HL-60 (cell line): ENCODE data around the gene CAMSAP1.

Experiments used
- DNase-seq, 2 experiments: peaks; one replicate each; pipeline ENCODE4 v3.0.0-alpha.2; 2010 to 2020; ENCODE audit warnings: low read depth in 1 of 2, low spot score in 1 of 2
- H3K27ac ChIP-seq: fragments of 250-450 bp; sonication (Bioruptor Pico); replicated peaks from 2 replicates; pipeline ENCODE4 v1.5.1; 2020; ENCODE audit warnings: mild to moderate bottlenecking, moderate library complexity
- H3K27me3 ChIP-seq: fragments of 250-450 bp; sonication (Bioruptor Pico); 2 replicates; pipeline ENCODE4 v1.5.1; 2021; ENCODE audit warnings: mild to moderate bottlenecking, moderate library complexity; ENCODE audit not compliant: insufficient read depth, poor library complexity, severe bottlenecking
- H3K4me3 ChIP-seq: replicated peaks from 2 replicates; pipeline ENCODE4 v1.5.1; 2011; ENCODE audit warnings: mild to moderate bottlenecking, control low read depth, low read length; ENCODE audit not compliant: insufficient read depth
- GABPA ChIP-seq: IDR thresholded peaks from 2 replicates; pipeline ENCODE4 v1.6.1; 2012; ENCODE audit warnings: low read depth
- POLR2AphosphoS5 ChIP-seq: IDR thresholded peaks from 2 replicates; pipeline ENCODE4 v1.6.1; 2012; ENCODE audit warnings: low read depth
- SPI1 ChIP-seq: IDR thresholded peaks from 2 replicates; pipeline ENCODE4 v1.6.1; 2012; ENCODE audit warnings: low read depth, mild to moderate bottlenecking, borderline replicate concordance
- TF ChIP-seq, protein P1 (sequence below): IDR thresholded peaks from one replicate; pipeline ENCODE4 v1.5.1; 2011; ENCODE audit warnings: low read length, control low read depth, inconsistent platforms; ENCODE audit not compliant: insufficient read depth
- TF ChIP-seq, protein P2 (sequence below): IDR thresholded peaks from 2 replicates; pipeline ENCODE4 v1.6.1; 2012; ENCODE audit warnings: low read depth; ENCODE audit not compliant: insufficient replicate concordance

The CAMSAP1 gene

DNA sequence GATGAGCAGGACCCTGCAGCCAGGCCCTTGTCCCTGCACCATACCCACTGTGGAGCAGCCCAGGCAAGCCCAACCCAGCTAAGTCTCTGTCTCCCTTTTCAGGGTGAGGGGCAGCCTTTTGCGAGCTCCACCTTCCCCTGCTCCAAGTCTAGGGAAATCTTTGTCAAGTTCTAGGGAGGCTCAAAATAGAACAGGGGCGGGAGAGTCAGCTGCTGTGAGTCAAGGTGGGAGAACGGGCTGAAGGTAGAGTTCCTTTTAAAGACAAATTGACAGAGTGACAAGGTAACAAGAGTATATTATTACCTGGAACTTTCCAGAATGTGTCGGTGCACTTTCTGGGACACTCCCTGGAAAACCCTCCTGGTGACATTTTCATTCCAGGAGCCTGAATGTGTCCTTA, 140.6 kb downstream of the CAMSAP1 start:
- no peak for DNase-seq
- no peak for TF ChIP-seq SPI1
- TF ChIP-seq, protein P1, sequence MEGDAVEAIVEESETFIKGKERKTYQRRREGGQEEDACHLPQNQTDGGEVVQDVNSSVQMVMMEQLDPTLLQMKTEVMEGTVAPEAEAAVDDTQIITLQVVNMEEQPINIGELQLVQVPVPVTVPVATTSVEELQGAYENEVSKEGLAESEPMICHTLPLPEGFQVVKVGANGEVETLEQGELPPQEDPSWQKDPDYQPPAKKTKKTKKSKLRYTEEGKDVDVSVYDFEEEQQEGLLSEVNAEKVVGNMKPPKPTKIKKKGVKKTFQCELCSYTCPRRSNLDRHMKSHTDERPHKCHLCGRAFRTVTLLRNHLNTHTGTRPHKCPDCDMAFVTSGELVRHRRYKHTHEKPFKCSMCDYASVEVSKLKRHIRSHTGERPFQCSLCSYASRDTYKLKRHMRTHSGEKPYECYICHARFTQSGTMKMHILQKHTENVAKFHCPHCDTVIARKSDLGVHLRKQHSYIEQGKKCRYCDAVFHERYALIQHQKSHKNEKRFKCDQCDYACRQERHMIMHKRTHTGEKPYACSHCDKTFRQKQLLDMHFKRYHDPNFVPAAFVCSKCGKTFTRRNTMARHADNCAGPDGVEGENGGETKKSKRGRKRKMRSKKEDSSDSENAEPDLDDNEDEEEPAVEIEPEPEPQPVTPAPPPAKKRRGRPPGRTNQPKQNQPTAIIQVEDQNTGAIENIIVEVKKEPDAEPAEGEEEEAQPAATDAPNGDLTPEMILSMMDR = no peak
- Histone ChIP-seq H3K4me3 (no peak overlapping the region), H3K27ac (no peak overlapping the region), H3K27me3 (no peaks in the 10 kb centered on the region)

DNA sequence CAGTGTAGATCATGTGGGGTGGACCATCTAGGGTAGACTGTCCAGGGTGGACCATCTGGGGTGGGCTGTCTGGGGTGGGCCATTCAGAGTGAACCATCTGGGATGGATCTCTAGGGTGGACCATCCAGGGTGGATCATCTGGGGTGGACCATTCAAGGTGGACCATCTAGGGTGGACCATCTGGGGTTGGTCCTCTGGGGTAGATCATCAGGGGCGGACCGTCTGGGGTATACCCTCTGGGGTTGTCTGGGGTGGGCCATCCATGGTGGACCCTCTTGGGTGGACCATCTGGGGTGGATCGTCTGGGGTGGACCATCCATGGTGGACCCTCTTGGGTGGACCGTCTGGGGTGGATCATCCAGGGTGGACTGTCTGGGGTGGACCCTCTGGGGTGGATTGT, 141.1 kb downstream of the CAMSAP1 start:
- no peak for TF ChIP-seq GABPA
- no peak for TF ChIP-seq SPI1
- TF ChIP-seq, protein P2, sequence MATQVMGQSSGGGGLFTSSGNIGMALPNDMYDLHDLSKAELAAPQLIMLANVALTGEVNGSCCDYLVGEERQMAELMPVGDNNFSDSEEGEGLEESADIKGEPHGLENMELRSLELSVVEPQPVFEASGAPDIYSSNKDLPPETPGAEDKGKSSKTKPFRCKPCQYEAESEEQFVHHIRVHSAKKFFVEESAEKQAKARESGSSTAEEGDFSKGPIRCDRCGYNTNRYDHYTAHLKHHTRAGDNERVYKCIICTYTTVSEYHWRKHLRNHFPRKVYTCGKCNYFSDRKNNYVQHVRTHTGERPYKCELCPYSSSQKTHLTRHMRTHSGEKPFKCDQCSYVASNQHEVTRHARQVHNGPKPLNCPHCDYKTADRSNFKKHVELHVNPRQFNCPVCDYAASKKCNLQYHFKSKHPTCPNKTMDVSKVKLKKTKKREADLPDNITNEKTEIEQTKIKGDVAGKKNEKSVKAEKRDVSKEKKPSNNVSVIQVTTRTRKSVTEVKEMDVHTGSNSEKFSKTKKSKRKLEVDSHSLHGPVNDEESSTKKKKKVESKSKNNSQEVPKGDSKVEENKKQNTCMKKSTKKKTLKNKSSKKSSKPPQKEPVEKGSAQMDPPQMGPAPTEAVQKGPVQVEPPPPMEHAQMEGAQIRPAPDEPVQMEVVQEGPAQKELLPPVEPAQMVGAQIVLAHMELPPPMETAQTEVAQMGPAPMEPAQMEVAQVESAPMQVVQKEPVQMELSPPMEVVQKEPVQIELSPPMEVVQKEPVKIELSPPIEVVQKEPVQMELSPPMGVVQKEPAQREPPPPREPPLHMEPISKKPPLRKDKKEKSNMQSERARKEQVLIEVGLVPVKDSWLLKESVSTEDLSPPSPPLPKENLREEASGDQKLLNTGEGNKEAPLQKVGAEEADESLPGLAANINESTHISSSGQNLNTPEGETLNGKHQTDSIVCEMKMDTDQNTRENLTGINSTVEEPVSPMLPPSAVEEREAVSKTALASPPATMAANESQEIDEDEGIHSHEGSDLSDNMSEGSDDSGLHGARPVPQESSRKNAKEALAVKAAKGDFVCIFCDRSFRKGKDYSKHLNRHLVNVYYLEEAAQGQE = no peak
- no peak for TF ChIP-seq POLR2AphosphoS5
- TF ChIP-seq, protein P1 = no peak
- Histone ChIP-seq H3K27me3 (no peaks in the 10 kb centered on the region), H3K4me3 (no peak overlapping the region), H3K27ac (no peak overlapping the region)
- no peak for DNase-seq

DNA sequence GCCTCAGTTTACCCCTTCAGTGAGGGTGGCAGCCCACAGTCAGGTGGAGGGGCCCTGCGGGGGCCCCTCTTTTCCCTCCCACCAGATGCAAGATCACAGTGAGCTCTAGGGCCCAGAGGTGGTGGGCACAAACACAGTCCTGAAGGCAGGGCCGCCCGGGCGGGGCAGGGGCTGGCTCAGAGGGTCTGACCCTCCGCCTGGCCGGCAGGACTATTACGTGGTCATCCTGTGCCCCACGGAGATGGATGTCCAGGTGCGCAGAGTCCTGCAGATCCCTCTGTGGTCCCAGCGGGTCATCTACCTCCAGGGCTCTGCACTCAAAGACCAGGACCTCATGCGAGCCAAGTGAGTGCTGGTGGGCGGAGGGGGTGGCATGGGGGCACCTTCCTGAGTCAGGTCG, 141.9 kb downstream of the CAMSAP1 start:
- H3K27ac ChIP-seq = no peak overlapping the region
- H3K27me3 ChIP-seq = no peaks in the 10 kb centered on the region
- TF ChIP-seq GABPA (no peak), POLR2AphosphoS5 (no peak), SPI1 (no peak)
- TF ChIP-seq, protein P1 = no peak
- TF ChIP-seq, protein P2 = no peak
- DNase-seq = no peak
- no peak overlapping the region for H3K4me3 ChIP-seq

DNA sequence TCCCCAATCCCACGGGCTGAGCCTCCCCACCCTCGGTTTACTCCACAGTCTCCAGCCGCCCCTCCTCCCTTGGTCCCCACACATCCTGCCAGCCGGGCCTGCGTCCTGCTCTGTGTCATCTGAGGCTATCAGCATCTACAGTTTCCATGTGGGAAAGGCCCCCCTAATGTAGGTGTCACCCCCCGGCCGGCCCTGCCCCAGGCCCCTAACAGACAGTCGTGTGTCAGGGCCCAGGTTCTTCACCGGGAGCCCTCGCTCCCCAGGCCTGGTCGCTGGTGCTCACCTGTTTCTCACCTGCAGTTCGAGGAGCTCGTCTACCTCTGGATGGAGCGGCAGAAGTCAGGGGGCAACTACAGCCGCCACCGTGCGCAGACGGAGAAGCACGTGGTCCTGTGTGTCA, 142.6 kb downstream of the CAMSAP1 start:
- Histone ChIP-seq H3K27me3 (no peaks in the 10 kb centered on the region), H3K4me3 (no peak overlapping the region), H3K27ac (no peak overlapping the region)
- no peak for DNase-seq
- TF ChIP-seq POLR2AphosphoS5 (no peak), SPI1 (no peak), GABPA (no peak)
- TF ChIP-seq, protein P2 = no peak
- TF ChIP-seq, protein P1 = no peak
